MCF 10A (cell line): ENCODE data around the gene DGKI. TPM values are rescaled to one million over a fixed set of nuclear protein-coding genes. Genes with fewer than 3 reads are reported as not detected.

Source experiments
- BruUV-seq: library from RNA; stranded (reverse); fragments of 400-500 nt; replicated peaks from 2 replicates; lab custom pipeline; 2021; lab: Mats Ljungman, UMichigan
- CTCF ChIA-PET: fragments of 300-600 bp; sonication (Branson Sonifier 250); formaldehyde crosslinking; extraction: SDS; loops from one replicate; lab custom pipeline; 2021; ENCODE audit warnings: antibody characterized with exemption, inconsistent platforms; lab: Yijun Ruan, JAX
- POLR2A ChIA-PET: fragments of 300-600, 350-650 bp; sonication (Branson Sonifier 250); formaldehyde crosslinking; extraction: SDS; loops from one replicate; lab custom pipeline; 2020; ENCODE audit warnings: antibody characterized with exemption, inconsistent platforms; lab: Yijun Ruan, JAX
- DNase-seq: peaks from one replicate; pipeline ENCODE4 v3.0.0-alpha.2; 2018; ENCODE audit not compliant: unreplicated experiment
- H3K27ac Mint-ChIP-seq: one replicate; pipeline ENCODE4 v1.8.0; 2022; ENCODE audit warnings: mild to moderate bottlenecking, low read depth, mixed read lengths; ENCODE audit not compliant: unreplicated experiment
- H3K27me3 Mint-ChIP-seq: one replicate; pipeline ENCODE4 v1.8.0; 2022; ENCODE audit warnings: mixed read lengths; ENCODE audit not compliant: insufficient read depth, unreplicated experiment
- H3K36me3 Mint-ChIP-seq: one replicate; pipeline ENCODE4 v1.8.0; 2022; ENCODE audit warnings: mild to moderate bottlenecking, moderate library complexity, mixed read lengths; ENCODE audit not compliant: insufficient read depth, unreplicated experiment
- H3K4me1 Mint-ChIP-seq: one replicate; pipeline ENCODE4 v1.8.0; 2022; ENCODE audit warnings: mixed read lengths; ENCODE audit not compliant: insufficient read depth, unreplicated experiment
- H3K4me3 Mint-ChIP-seq: one replicate; pipeline ENCODE4 v1.8.0; 2022; ENCODE audit warnings: mild to moderate bottlenecking, moderate library complexity, mixed read lengths; ENCODE audit not compliant: unreplicated experiment
- H3K9me3 Mint-ChIP-seq: one replicate; pipeline ENCODE4 v1.8.0; 2022; ENCODE audit warnings: mixed read lengths; ENCODE audit not compliant: unreplicated experiment
- CTCF ChIP-seq: fragments of 200-600 bp; IDR thresholded peaks from one replicate; pipeline ENCODE4 v1.8.0; 2022; ENCODE audit warnings: antibody characterized with exemption, mild to moderate bottlenecking; ENCODE audit not compliant: unreplicated experiment
- intact Hi-C: fragments of 100-400 bp; cut with micrococcal nuclease; formaldehyde crosslinking; loops from 2 replicates; pipeline ENCODE4 v1.14.1; 2022
- total RNA-seq: library from RNA; stranded (reverse); gene quantifications from 2 replicates; pipeline ENCODE4 v1.2.3, GENCODE V29; 2022

DGKI gene
- total RNA-seq, 1 experiment from 2014 or later = 1.4 TPM

GRCh38 chr7:137411446-137411845 lies 435.3 kb downstream of the DGKI start:
- no peak overlapping the region for H3K27ac Mint-ChIP-seq
- no peaks in the 10 kb centered on the region for H3K9me3 Mint-ChIP-seq
- TF ChIP-seq CTCF = no peak
- DNase-seq = no peak
- no TSS peak for BruUV-seq
- H3K36me3 Mint-ChIP-seq = no peaks in the 10 kb centered on the region
- peaks cover 45% of the 10 kb centered on the region for H3K27me3 Mint-ChIP-seq
- CTCF ChIA-PET = no interaction called here
- POLR2A ChIA-PET = no interaction called here
- intact Hi-C loops = no loop called here
- no peak overlapping the region for H3K4me3 Mint-ChIP-seq
- H3K4me1 Mint-ChIP-seq = no peaks in the 10 kb centered on the region

DNA sequence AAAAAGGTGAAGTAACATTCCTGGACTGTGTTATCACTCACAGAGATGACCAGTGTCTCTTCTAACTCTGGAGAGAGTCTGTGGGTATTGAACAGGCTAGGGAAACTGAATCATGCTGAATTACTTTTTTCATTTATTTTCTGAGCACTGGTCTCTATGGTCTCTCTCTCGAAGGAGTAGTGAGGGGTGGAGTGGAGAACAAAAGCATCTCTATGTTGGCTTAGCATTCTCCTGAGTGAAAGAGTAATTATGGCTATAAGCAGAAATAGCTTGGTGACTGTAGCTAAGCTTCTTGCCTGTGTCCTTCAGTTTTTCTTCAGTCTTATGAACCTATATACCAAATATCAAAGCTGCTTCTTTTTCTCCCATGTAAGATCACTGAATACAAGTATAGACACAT lies 438.6 kb downstream of the DGKI start:
- no peaks in the 10 kb centered on the region for H3K36me3 Mint-ChIP-seq
- intact Hi-C loops = no loop called here
- H3K27me3 Mint-ChIP-seq = peaks cover 33% of the 10 kb centered on the region
- no TSS peak for BruUV-seq
- no peak overlapping the region for H3K27ac Mint-ChIP-seq
- no peak overlapping the region for H3K4me3 Mint-ChIP-seq
- H3K9me3 Mint-ChIP-seq = no peaks in the 10 kb centered on the region
- TF ChIP-seq CTCF = no peak
- H3K4me1 Mint-ChIP-seq = no peaks in the 10 kb centered on the region
- DNase-seq = no peak
- POLR2A ChIA-PET = no interaction called here
- CTCF ChIA-PET = interaction anchor here (0.6 to 0.7 kb wide), 2 partner anchors 183 to 541 kb away, joined by 3 read pairs; no protein-coding TSS in a partner anchor

GRCh38 chr7:137407078-137407477 lies 439.7 kb downstream of the DGKI start:
- no peak overlapping the region for H3K4me3 Mint-ChIP-seq
- no peaks in the 10 kb centered on the region for H3K4me1 Mint-ChIP-seq
- peaks cover 33% of the 10 kb centered on the region for H3K27me3 Mint-ChIP-seq
- DNase-seq = no peak
- no peaks in the 10 kb centered on the region for H3K9me3 Mint-ChIP-seq
- intact Hi-C loops = no loop called here
- BruUV-seq = no TSS peak
- H3K27ac Mint-ChIP-seq = no peak overlapping the region
- ChIA-PET POLR2A (no interaction called here), CTCF (no interaction called here)
- no peaks in the 10 kb centered on the region for H3K36me3 Mint-ChIP-seq
- no peak for TF ChIP-seq CTCF

DNA sequence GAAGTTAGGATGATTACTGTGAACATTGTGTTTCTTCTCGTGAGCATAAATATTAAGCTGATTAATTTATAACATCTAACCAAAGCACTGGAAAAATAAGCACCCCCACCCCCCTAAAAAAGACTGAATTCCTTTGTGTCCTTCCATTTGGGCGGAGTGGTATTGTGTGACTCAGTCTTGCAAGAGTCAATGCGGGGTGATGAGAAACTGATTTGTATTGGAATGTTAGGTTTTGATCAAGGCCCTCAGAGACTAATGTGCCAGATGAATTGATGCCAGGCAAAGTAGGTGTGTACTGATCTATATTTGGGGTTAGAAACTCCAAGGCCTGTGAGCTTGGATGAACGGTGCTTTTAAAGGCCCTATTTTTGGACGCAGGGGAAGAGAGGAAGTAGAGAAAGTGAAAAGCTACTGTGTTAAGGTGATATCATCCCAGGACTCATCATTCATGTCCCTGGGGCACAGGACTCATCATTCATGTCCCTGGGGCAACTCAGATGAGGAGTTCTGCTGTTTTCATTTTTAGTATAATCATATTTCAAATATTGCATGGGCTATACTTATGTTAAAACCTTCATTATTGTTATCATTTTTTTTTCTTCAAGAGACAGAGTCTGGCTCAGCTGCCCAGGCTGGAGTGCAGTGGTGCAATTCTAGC lies 442.0 kb downstream of the DGKI start:
- H3K4me3 Mint-ChIP-seq = no peak overlapping the region
- ChIA-PET CTCF (interaction anchor here (0.6 to 1.0 kb wide), 6 partner anchors 11 to 1159 kb away, joined by 3 to 4 read pairs (median 4); no protein-coding TSS in a partner anchor), POLR2A (no interaction called here)
- no peak for TF ChIP-seq CTCF
- H3K27ac Mint-ChIP-seq = no peak overlapping the region
- BruUV-seq = no TSS peak
- H3K9me3 Mint-ChIP-seq = no peaks in the 10 kb centered on the region
- no peaks in the 10 kb centered on the region for H3K4me1 Mint-ChIP-seq
- no peaks in the 10 kb centered on the region for H3K36me3 Mint-ChIP-seq
- no peak for DNase-seq
- intact Hi-C loops = no loop called here
- H3K27me3 Mint-ChIP-seq = peaks cover 31% of the 10 kb centered on the region
